Measurements from ENCODE around the gene BNIP1.
"Not testable (repeated sequence)": the region's sequence is repeated elsewhere in the genome, so short reads cannot be mapped to it uniquely, and the experiment has no call there.

Gene BNIP1

DNA sequence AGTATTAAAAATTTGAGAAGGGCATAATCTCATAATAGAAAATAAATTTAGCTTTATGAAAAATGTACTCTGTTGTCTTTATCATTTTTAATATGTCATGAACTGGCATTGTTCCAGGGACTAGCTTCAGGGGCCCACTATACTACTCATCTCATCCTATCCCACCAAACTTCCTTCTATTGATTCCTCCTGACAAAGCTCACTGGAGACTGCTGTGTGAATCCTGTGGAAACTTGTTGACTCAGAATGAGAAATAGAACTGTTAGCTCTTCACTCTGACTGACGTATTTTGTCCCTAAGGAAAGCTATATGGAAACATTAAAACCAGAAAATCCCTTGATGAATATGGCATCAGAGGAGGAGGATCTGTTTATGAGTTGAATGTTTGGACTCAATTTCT lies 29.8 kb upstream of the BNIP1 start:
- DNase-seq (ENCODE audit: low spot score): no peak
- in situ Hi-C loops (cut with MboI; ENCODE audit: low sequenced_read_pairs, unreplicated experiment): no loop called here
- TF ChIP-seq CTCF (IDR thresholded peaks at IDR 0.05; ENCODE audit: borderline replicate concordance, control extremely low read depth, extremely low read depth, insufficient read depth, missing control alignments): no peak

DNA sequence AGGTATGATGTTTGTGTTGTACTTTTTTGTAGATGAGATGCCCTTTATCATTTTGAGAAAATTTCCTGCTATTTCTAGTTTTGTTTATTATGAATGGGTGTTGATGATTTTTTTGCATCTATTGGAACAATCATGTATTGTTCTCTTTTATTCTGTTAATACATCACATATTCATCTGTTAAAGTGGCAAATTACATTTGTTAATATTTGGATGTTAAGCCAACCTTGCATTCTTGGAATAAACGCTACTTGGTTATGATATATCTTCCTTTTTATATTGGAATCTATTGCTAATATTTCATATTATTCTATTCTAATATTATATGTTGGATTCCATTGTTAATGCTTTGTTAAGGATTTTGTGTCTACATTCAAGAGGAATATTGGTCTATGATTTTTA lies 24.6 kb upstream of the BNIP1 start:
- in situ Hi-C loops (cut with MboI; ENCODE audit: low sequenced_read_pairs, unreplicated experiment): no loop called here
- TF ChIP-seq CTCF (IDR thresholded peaks at IDR 0.05; ENCODE audit: borderline replicate concordance, control extremely low read depth, extremely low read depth, insufficient read depth, missing control alignments): no peak

GRCh38 chr5:173123416-173123815 lies 20.9 kb upstream of the BNIP1 start:
- in situ Hi-C loops (cut with MboI; ENCODE audit: low sequenced_read_pairs, unreplicated experiment): no loop called here
- no peak for TF ChIP-seq CTCF (IDR thresholded peaks at IDR 0.05; ENCODE audit: borderline replicate concordance, control extremely low read depth, extremely low read depth, insufficient read depth, missing control alignments)
- DNase-seq (ENCODE audit: low spot score): no peak

More for the DNA sequence above, 24.6 kb upstream of the BNIP1 start:
- DNase-seq (ENCODE audit: low spot score): no peak

GRCh38 chr5:173132166-173132565 lies 12.2 kb upstream of the BNIP1 start:
- DNase-seq (ENCODE audit: low spot score); in situ Hi-C loops (cut with MboI; ENCODE audit: low sequenced_read_pairs, unreplicated experiment): not testable (repeated sequence)

DNA sequence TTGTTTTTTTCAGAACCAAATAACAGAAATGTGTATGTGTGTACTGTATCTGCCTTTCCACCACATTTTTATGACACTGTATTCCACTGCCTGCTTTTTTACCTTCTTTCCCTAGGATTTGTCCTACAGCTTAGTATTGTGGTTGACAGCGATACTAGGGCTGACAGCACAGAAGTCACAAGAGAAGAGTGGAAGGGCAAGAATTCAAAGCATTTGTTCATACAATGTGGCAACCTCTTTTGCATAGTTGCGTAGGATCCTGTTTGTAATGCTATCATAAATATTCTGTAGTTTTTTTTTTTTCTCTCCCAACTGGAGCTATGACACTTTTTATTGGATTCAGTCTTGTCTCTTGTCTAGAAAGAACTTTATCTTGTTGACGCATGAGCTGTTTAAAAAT lies 5.6 kb upstream of the BNIP1 start:
- DNase-seq (ENCODE audit: low spot score): no peak
- no peak for TF ChIP-seq CTCF (IDR thresholded peaks at IDR 0.05; ENCODE audit: borderline replicate concordance, control extremely low read depth, extremely low read depth, insufficient read depth, missing control alignments)
- in situ Hi-C loops (cut with MboI; ENCODE audit: low sequenced_read_pairs, unreplicated experiment): no loop called here

GRCh38 chr5:173139631-173140030 lies 4.7 kb upstream of the BNIP1 start:
- in situ Hi-C loops (cut with MboI; ENCODE audit: low sequenced_read_pairs, unreplicated experiment): loop anchor here (10.0 kb wide), 1 partner anchor 155 kb away; the partner anchor contains the start of gene ATP6V0E1
- DNase-seq (ENCODE audit: low spot score): no peak
- TF ChIP-seq CTCF (IDR thresholded peaks at IDR 0.05; ENCODE audit: borderline replicate concordance, control extremely low read depth, extremely low read depth, insufficient read depth, missing control alignments): no peak

- no peak for TF ChIP-seq CTCF (IDR thresholded peaks at IDR 0.05; ENCODE audit: borderline replicate concordance, control extremely low read depth, extremely low read depth, insufficient read depth, missing control alignments)
- in situ Hi-C loops (cut with MboI; ENCODE audit: low sequenced_read_pairs, unreplicated experiment): loop anchor here (10.0 kb wide), 1 partner anchor 156 kb away; the partner anchor contains the start of gene ATP6V0E1
- DNase-seq (ENCODE audit: low spot score): no peak
These were observed 3.6 kb upstream of the BNIP1 start for GRCh38 chr5:173140769-173141168.

Measured in GM13976 (cell line).